CD4-positive, CD25-positive, alpha-beta regulatory T cell (primary cell): ENCODE measurements around the gene TBL1XR1. TPM values are rescaled to one million over a fixed set of nuclear protein-coding genes. Genes with fewer than 3 reads are reported as not detected.
A peak's percentile ranks its signal among the peaks of the same experiment; 100 is the strongest.
"Not testable (repeated sequence)": the region's sequence is repeated elsewhere in the genome, so short reads cannot be mapped to it uniquely, and the experiment has no call there.

ENCODE experiments used
- ATAC-seq, 2 donors: fragments of 150-1000 bp; cut with Tn5 transposase; one replicate each; pipeline ENCODE4 v1.10.0; 2021; ENCODE audit warnings: low read depth in 2 of 2, moderate number of reproducible peaks in 2 of 2, moderate library complexity in 1 of 2
- DNase-seq, 3 donors: peaks; one replicate each; pipeline versions ENCODE4 v3.0.0 to v3.0.0-alpha.2; 2012 to 2022; ENCODE audit warnings: mixed read lengths in 1 of 3
- H3K27ac ChIP-seq: one replicate; pipeline ENCODE4 v1.7.0; 2013; ENCODE audit warnings: mild to moderate bottlenecking, low read length; ENCODE audit not compliant: insufficient read depth, poor library complexity, severe bottlenecking
- H3K27me3 ChIP-seq: one replicate; pipeline ENCODE4 v1.7.0; 2013; ENCODE audit warnings: low read length; ENCODE audit not compliant: control insufficient read depth, insufficient read depth
- H3K36me3 ChIP-seq: one replicate; pipeline ENCODE4 v1.7.0; 2013; ENCODE audit warnings: mild to moderate bottlenecking, low read length, moderate library complexity; ENCODE audit not compliant: control insufficient read depth, insufficient read depth
- H3K4me1 ChIP-seq: 2 replicates; pipeline ENCODE4 v1.7.0; 2013; ENCODE audit warnings: mild to moderate bottlenecking, low read length; ENCODE audit not compliant: insufficient read depth, control insufficient read depth, poor library complexity, severe bottlenecking
- H3K4me3 ChIP-seq: one replicate; pipeline ENCODE4 v1.7.0; 2013; ENCODE audit warnings: low read depth, mild to moderate bottlenecking, low read length, moderate library complexity
- H3K9me3 ChIP-seq, 2 experiments: 1 replicate in 1 of 2; 2 replicates in 1 of 2; pipeline ENCODE4 v1.7.0; 2013; ENCODE audit warnings: low read length in 2 of 2, mild to moderate bottlenecking in 1 of 2, moderate library complexity in 1 of 2; ENCODE audit not compliant: control insufficient read depth in 2 of 2
- H3K27ac Mint-ChIP-seq, 3 donors: one replicate each; pipeline ENCODE4 v1.8.0; 2020 to 2022; ENCODE audit warnings: mild to moderate bottlenecking in 3 of 3, mixed read lengths in 3 of 3, moderate library complexity in 2 of 3
- H3K27me3 Mint-ChIP-seq: one replicate; pipeline ENCODE4 v1.8.0; 2022; ENCODE audit warnings: mild to moderate bottlenecking, mixed read lengths
- H3K36me3 Mint-ChIP-seq: one replicate; pipeline ENCODE4 v1.8.0; 2020; ENCODE audit warnings: mixed read lengths
- H3K4me1 Mint-ChIP-seq, 4 donors: one replicate each; pipeline ENCODE4 v1.8.0; 2020 to 2022; ENCODE audit warnings: mixed read lengths in 4 of 4, mild to moderate bottlenecking in 1 of 4
- H3K4me3 Mint-ChIP-seq, 4 donors: one replicate each; pipeline ENCODE4 v1.8.0; 2020 to 2022; ENCODE audit warnings: mild to moderate bottlenecking in 4 of 4, mixed read lengths in 4 of 4, moderate library complexity in 3 of 4
- H3K9me3 Mint-ChIP-seq, 7 donors: one replicate each; pipeline ENCODE4 v1.8.0; 2020 to 2022; ENCODE audit warnings: mixed read lengths in 7 of 7, mild to moderate bottlenecking in 3 of 7, moderate library complexity in 2 of 7
- polyA plus RNA-seq, 4 donors: library from polyadenylated mRNA; unstranded; fragments of 300-500 nt; fragmentation: Illumina TruSeq; gene quantifications; one replicate each; pipeline ENCODE4 v1.2.3, GENCODE V29; 2021
- total RNA-seq: library from RNA; stranded (reverse); gene quantifications from one replicate; pipeline ENCODE4 v1.2.3, GENCODE V29; 2022

TBL1XR1 gene
- total and polyA plus RNA-seq, 5 donors from 2014 or later = 34.0 to 146 (median 41.6) TPM

DNA sequence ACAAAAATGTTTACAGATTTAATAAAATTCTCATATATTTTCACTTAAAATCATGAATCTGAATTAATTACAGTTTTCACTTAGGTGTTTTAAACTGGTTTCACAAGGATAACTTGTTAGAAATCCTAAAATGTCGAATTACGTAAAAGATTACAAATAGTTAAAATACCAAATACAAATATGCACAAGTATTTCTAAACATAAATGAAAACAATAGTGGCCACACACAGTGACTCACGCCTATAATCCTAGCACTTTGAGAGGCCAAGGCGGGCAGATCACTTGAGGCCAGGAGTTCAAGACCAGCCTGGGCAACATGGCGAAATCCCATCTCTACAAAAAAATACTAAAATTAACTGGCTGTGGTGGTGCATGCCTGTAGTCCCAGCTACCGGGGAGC is 10.9 kb upstream of the TBL1XR1 start:
- H3K4me3 ChIP-seq = no peak overlapping the region
- no peak overlapping the region for H3K27ac Mint-ChIP-seq
- H3K4me3 Mint-ChIP-seq = no peak overlapping the region
- no peak for DNase-seq
- H3K9me3 Mint-ChIP-seq = peaks cover 0 to 1% (median 0%) of the 10 kb centered on the region in 7 donors
- H3K27me3 Mint-ChIP-seq = no peaks in the 10 kb centered on the region
- H3K27me3 ChIP-seq = no peaks in the 10 kb centered on the region
- H3K9me3 ChIP-seq = no peaks in the 10 kb centered on the region
- no peak overlapping the region for H3K27ac ChIP-seq
- H3K4me1 ChIP-seq = no peaks in the 10 kb centered on the region
- H3K36me3 Mint-ChIP-seq = no peaks in the 10 kb centered on the region
- H3K36me3 ChIP-seq = no peaks in the 10 kb centered on the region
- no peak for ATAC-seq
- H3K4me1 Mint-ChIP-seq = peaks cover 0 to 21% (median 7%) of the 10 kb centered on the region in 4 donors

DNA sequence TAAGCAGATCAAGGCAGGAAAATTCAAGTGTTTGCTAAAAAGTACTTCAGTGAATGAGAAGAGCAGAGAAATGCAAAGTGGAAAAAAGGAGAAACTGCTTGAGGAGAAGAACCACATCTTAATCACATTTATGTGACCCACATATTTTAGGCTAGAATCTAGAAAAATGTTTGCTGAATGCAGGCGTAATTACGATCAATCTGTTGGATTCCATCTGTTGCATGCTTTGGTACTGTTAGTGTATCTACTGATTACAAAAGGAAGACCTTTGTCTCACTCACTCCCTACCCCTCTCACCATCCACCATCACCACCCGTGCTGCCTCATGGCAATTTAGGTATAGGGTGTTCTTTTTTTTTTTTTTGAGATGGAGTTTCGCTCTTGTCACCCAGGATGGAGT is 9.7 kb upstream of the TBL1XR1 start:
- no peak for ATAC-seq
- H3K36me3 Mint-ChIP-seq = no peaks in the 10 kb centered on the region
- H3K27ac ChIP-seq = no peak overlapping the region

GRCh38 chr3:177203689-177204395 is 6.6 kb upstream of the TBL1XR1 start:
- no peak overlapping the region for H3K4me3 Mint-ChIP-seq
- H3K27ac Mint-ChIP-seq = peak overlapping the region in 1 of 3 donors; percentile 94
- H3K4me1 Mint-ChIP-seq = peaks cover 19 to 44% (median 32%) of the 10 kb centered on the region in 4 donors
- H3K4me1 ChIP-seq = peaks cover 38% of the 10 kb centered on the region
- DNase-seq = no peak
- no peaks in the 10 kb centered on the region for H3K36me3 ChIP-seq
- peaks cover 0 to 2% (median 0%) of the 10 kb centered on the region in 7 donors for H3K9me3 Mint-ChIP-seq
- H3K27me3 Mint-ChIP-seq = peaks cover 3% of the 10 kb centered on the region
- no peak overlapping the region for H3K4me3 ChIP-seq
- H3K27me3 ChIP-seq = no peaks in the 10 kb centered on the region
- no peaks in the 10 kb centered on the region for H3K9me3 ChIP-seq
- H3K36me3 Mint-ChIP-seq = no peaks in the 10 kb centered on the region
- ATAC-seq = no peak
- no peak overlapping the region for H3K27ac ChIP-seq

More for the DNA sequence above, 9.7 kb upstream of the TBL1XR1 start:
- DNase-seq = no peak
- H3K27ac Mint-ChIP-seq = peak overlapping the region in 1 of 3 donors; percentile 90
- no peaks in the 10 kb centered on the region for H3K27me3 Mint-ChIP-seq
- no peaks in the 10 kb centered on the region for H3K27me3 ChIP-seq
- H3K9me3 ChIP-seq = no peaks in the 10 kb centered on the region
- H3K4me1 Mint-ChIP-seq = peaks cover 6 to 25% (median 13%) of the 10 kb centered on the region in 4 donors
- H3K9me3 Mint-ChIP-seq = peaks cover 0 to 1% (median 0%) of the 10 kb centered on the region in 7 donors
- no peak overlapping the region for H3K4me3 Mint-ChIP-seq
- H3K36me3 ChIP-seq = no peaks in the 10 kb centered on the region
- H3K4me1 ChIP-seq = peaks cover 7% of the 10 kb centered on the region
- H3K4me3 ChIP-seq = no peak overlapping the region

DNA sequence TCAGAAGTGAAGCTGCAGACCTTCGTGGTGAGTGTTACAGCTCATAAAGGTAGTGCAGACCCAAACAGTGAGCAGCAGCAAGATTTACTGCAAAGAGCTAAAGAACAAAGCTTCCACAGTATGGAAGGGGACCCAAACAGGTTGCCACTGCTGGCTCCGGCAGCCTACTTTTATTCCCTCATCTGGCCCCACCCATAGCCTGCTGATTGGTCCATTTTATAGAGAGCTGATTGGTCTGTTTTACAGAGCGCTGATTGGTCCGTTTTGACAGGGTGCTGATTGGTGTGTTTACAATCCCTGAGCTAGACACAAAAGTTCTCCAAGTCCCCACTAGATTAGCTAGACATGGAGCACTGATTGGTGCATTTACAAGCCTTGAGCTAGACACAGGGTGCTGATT is 5.7 kb upstream of the TBL1XR1 start:
- not testable (repeated sequence) for H3K9me3 ChIP-seq, H3K36me3 Mint-ChIP-seq, H3K27ac ChIP-seq, H3K36me3 ChIP-seq, H3K4me3 ChIP-seq, DNase-seq, H3K27me3 ChIP-seq, H3K9me3 Mint-ChIP-seq, ATAC-seq
- Mint-ChIP-seq H3K4me3 (peak overlapping the region in 1 of 4 donors; percentile 18), H3K27ac (peak overlapping the region in 2 of 3 donors; percentile 93 to 94), H3K27me3 (peaks cover 11% of the 10 kb centered on the region), H3K4me1 (peaks cover 25 to 50% (median 38%) of the 10 kb centered on the region in 4 donors)
- H3K4me1 ChIP-seq = peaks cover 46% of the 10 kb centered on the region

DNA sequence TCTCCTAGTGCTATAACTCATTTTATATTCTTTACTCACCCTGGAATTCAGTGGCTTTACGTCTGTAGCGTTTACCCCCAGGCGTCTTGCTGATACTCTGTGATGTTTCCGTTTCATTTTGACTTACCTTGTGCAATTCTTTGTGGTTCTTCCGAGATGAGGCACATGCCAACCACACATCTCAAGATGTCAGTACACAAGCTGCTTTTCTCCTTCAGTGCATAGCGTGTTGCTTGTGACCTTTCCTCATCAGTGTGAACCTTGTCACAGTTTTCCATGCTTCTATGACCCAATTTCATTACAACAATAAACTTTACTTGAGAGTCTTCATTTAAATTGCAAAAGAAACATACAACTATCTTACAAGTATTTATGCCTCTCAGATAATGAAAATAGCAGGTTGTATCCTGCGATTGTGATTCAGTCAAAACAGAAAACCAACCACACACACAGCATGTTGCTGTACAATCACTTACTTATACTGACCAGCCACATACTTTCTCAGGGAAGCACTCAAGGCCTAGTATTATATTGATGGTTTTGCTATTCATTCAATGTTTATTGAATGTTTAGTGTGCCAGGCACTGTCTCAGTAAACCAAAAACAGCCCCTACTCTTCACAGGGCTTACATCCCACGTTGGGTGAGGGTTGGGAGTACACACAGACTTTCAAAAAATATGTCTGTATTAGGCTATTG is 4.6 kb upstream of the TBL1XR1 start:
- Histone ChIP-seq H3K4me3 (peak overlapping the region; percentile 91), H3K4me1 (peaks cover 49% of the 10 kb centered on the region), H3K27ac (peak overlapping the region; percentile 87), H3K9me3 (no peaks in the 10 kb centered on the region), H3K27me3 (no peaks in the 10 kb centered on the region), H3K36me3 (no peaks in the 10 kb centered on the region)
- Mint-ChIP-seq H3K36me3 (no peaks in the 10 kb centered on the region), H3K4me1 (peaks cover 25 to 49% (median 38%) of the 10 kb centered on the region in 4 donors), H3K4me3 (peak overlapping the region; percentile 73 to 86 (median 79)), H3K27ac (peak overlapping the region; percentile 80 to 94 (median 93)), H3K27me3 (peaks cover 12% of the 10 kb centered on the region), H3K9me3 (peaks cover 0 to 3% (median 0%) of the 10 kb centered on the region in 7 donors)
- DNase-seq = peak; percentile 33 to 93 (median 78)
- peak; percentile 62 to 71 for ATAC-seq

DNA sequence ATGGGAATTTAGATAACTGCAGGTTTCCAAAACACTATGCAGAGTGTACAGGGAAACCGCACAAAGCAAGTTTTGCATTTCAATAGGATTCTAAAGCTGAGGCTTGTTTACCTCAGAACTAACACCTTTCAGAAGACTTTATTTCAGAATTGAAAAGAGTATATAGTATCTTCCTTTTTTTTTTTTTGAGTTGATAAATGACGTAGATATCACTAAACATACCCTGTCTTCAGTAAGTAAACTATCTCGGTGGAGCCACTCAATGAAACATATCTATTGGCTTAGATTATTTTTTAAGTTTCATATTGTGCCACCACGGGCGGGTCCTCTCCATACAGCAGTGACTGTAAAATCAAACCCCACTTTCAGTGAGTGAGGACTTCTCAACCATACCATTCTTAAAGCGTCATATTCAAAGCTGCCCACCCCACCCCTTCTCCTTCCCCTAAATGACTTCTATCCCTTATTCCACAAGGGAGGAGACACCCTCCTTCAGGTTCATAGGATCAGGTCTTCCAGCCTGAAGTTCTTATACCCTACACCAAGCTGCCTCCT is 2.0 kb upstream of the TBL1XR1 start:
- DNase-seq (peak in 2 of 3 donors; percentile 58 to 59), ATAC-seq (no peak)
- peaks cover 25% of the 10 kb centered on the region for H3K27me3 Mint-ChIP-seq
- H3K4me3 Mint-ChIP-seq = peak overlapping the region; percentile 81 to 98 (median 85)
- H3K9me3 ChIP-seq = no peaks in the 10 kb centered on the region
- peak overlapping the region; percentile 93 to 94 (median 94) for H3K27ac Mint-ChIP-seq
- H3K9me3 Mint-ChIP-seq = peaks cover 0 to 3% (median 0%) of the 10 kb centered on the region in 7 donors
- no peaks in the 10 kb centered on the region for H3K27me3 ChIP-seq
- H3K27ac ChIP-seq = peak overlapping the region; percentile 93
- peak overlapping the region; percentile 91 for H3K4me3 ChIP-seq
- no peaks in the 10 kb centered on the region for H3K36me3 ChIP-seq
- peaks cover 57% of the 10 kb centered on the region for H3K4me1 ChIP-seq
- peaks cover 36 to 58% (median 47%) of the 10 kb centered on the region in 4 donors for H3K4me1 Mint-ChIP-seq
- H3K36me3 Mint-ChIP-seq = no peaks in the 10 kb centered on the region

DNA sequence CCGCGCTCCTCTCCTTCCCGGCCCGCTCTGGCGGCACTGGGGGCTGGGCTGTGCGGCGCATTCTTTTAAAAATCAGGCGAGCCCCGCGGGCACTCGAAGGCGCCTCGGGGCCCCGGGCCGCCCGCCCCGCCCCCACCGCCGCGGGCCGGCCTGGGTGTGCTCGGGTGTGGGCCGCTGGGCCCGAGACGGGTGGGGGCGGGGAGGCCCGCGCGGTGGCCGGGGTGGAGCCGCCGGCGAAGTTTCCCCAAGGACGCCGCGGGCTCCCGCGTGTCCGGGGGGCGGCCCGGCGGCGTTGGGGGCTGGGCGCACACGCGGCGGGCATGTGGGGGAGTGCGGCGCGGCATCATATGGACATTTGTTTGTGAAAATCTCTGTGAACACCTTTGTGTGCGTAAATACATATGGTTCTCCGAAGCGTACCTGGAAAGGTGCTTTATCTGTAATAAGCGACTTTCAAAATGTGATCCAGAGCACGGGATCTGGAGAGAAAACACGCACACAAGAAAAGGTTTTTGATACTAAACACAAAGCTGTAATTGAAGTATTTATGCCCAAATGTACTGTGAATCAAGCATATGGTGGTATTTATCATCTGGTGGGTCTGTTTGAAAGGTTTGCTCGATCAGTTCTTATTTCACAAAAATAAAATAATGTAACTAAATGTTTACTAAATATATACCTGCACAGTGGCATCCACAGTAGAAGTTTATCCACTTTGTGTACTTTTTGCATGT is 612 bp upstream of the TBL1XR1 start:
- Histone ChIP-seq H3K4me3 (peak overlapping the region; percentile 91), H3K27me3 (no peaks in the 10 kb centered on the region), H3K9me3 (no peaks in the 10 kb centered on the region), H3K4me1 (peaks cover 68% of the 10 kb centered on the region), H3K36me3 (no peaks in the 10 kb centered on the region), H3K27ac (peak overlapping the region; percentile 93)
- peak overlapping the region; percentile 94 to 99 (median 94) for H3K27ac Mint-ChIP-seq
- peaks cover 0 to 3% (median 0%) of the 10 kb centered on the region in 7 donors for H3K9me3 Mint-ChIP-seq
- H3K4me1 Mint-ChIP-seq = peaks cover 46 to 68% (median 56%) of the 10 kb centered on the region in 4 donors
- DNase-seq (peak in 2 of 3 donors; percentile 51 to 73), ATAC-seq (peak; percentile 27 to 37)
- H3K36me3 Mint-ChIP-seq = no peaks in the 10 kb centered on the region
- peaks cover 25% of the 10 kb centered on the region for H3K27me3 Mint-ChIP-seq
- peak overlapping the region; percentile 85 to 99 (median 92) for H3K4me3 Mint-ChIP-seq
